B cell (primary cell): ENCODE data around the gene HLA-B. TPM values are rescaled to one million over a fixed set of nuclear protein-coding genes. Genes with fewer than 3 reads are reported as not detected.

Source experiments
- ATAC-seq: fragments of 200-7000 bp; cut with Tn5 transposase; one replicate; pipeline ENCODE4 v1.10.0; 2021; ENCODE audit warnings: low read depth, mild to moderate bottlenecking, moderate number of reproducible peaks, moderate library complexity
- CTCF ChIA-PET: fragments of 350-600 bp; sonication (Branson Sonifier 250); formaldehyde crosslinking; loops from one replicate; lab custom pipeline; 2021; ENCODE audit warnings: antibody characterized with exemption, inconsistent platforms; lab: Charles Lee
- POLR2A ChIA-PET: fragments of 350-600 bp; sonication (Branson Sonifier 250); formaldehyde crosslinking; loops from one replicate; lab custom pipeline; 2021; ENCODE audit warnings: antibody characterized with exemption; lab: Charles Lee
- DNase-seq: peaks from one replicate; pipeline ENCODE4 v3.0.0; 2013
- H2AFZ ChIP-seq: 2 replicates; pipeline ENCODE4 v1.6.1; 2012; ENCODE audit warnings: mild to moderate bottlenecking, low read depth, low read length; ENCODE audit not compliant: insufficient read depth, poor library complexity, severe bottlenecking
- H3K27ac ChIP-seq, 2 donors: 1 replicate in 1 of 2; 2 replicates in 1 of 2; pipeline ENCODE4 v1.5.1; 2012 to 2013; ENCODE audit warnings: low read length in 2 of 2, mild to moderate bottlenecking in 2 of 2, moderate library complexity in 1 of 2
- H3K27me3 ChIP-seq, 4 experiments: fragments of 200-600 bp in 1 of 4; sonication (generic) in 1 of 4; replicated peaks in 1 of 4; 1 replicate in 2 of 4; 2 replicates in 2 of 4; pipeline versions ENCODE4 v1.6.1 to v1.7.0; 2013 to 2016; ENCODE audit warnings: low read length in 3 of 4, mild to moderate bottlenecking in 2 of 4, mixed read lengths in 1 of 4, moderate library complexity in 1 of 4; ENCODE audit not compliant: insufficient read depth in 4 of 4, control insufficient read depth in 3 of 4; ENCODE audit errors: control extremely low read depth in 1 of 4
- H3K36me3 ChIP-seq, 2 experiments: replicated peaks in 1 of 2; 1 replicate in 1 of 2; 2 replicates in 1 of 2; pipeline versions ENCODE4 v1.6.1 to v1.7.1; 2013; ENCODE audit warnings: low read length in 1 of 2; ENCODE audit not compliant: insufficient read depth in 2 of 2, control insufficient read depth in 1 of 2; ENCODE audit errors: control extremely low read depth in 1 of 2, extremely low read depth in 1 of 2
- H3K4me1 ChIP-seq, 2 donors: fragments of 200-600 bp in 1 of 2; sonication (generic) in 1 of 2; 1 replicate in 1 of 2; 2 replicates in 1 of 2; pipeline versions ENCODE4 v1.5.1 to v1.6.1; 2013 to 2017; ENCODE audit warnings: low read length in 2 of 2; ENCODE audit not compliant: control insufficient read depth in 2 of 2, insufficient read depth in 2 of 2
- H3K4me2 ChIP-seq: replicated peaks from 2 replicates; pipeline ENCODE3; 2012; ENCODE audit warnings: mild to moderate bottlenecking, low read depth, low read length; ENCODE audit not compliant: poor library complexity, severe bottlenecking
- H3K4me3 ChIP-seq, 5 experiments: fragments of 200-600 bp in 1 of 5; sonication (generic) in 1 of 5; 1 replicate in 3 of 5; 2 replicates in 2 of 5; pipeline versions ENCODE4 v1.5.1 to v1.7.0; 2011 to 2016; ENCODE audit warnings: low read length in 4 of 5, mild to moderate bottlenecking in 4 of 5, low read depth in 2 of 5, control low read depth in 1 of 5, moderate library complexity in 1 of 5; ENCODE audit not compliant: insufficient read depth in 1 of 5; ENCODE audit errors: control extremely low read depth in 1 of 5, extremely low read depth in 1 of 5
- H3K79me2 ChIP-seq: fragments of 200-600 bp; sonication (generic); one replicate; pipeline ENCODE4 v1.6.0; 2016; ENCODE audit warnings: low read length; ENCODE audit not compliant: control insufficient read depth, insufficient read depth
- H3K9ac ChIP-seq: fragments of 200-600 bp; sonication (generic); 2 replicates; pipeline ENCODE4 v1.6.1; 2017; ENCODE audit warnings: mild to moderate bottlenecking, low read length, moderate library complexity
- H3K9me3 ChIP-seq, 3 donors: one replicate each; pipeline versions ENCODE4 v1.6.1 to v1.7.1; 2013; ENCODE audit warnings: low read length in 2 of 3; ENCODE audit not compliant: control insufficient read depth in 2 of 3, insufficient read depth in 1 of 3; ENCODE audit errors: control extremely low read depth in 1 of 3
- H4K20me1 ChIP-seq: 2 replicates; pipeline ENCODE4 v1.6.0; 2012; ENCODE audit warnings: mild to moderate bottlenecking, low read length; ENCODE audit not compliant: insufficient read depth, control insufficient read depth, poor library complexity, severe bottlenecking
- H3K27ac Mint-ChIP-seq: one replicate; pipeline ENCODE4 v1.8.0; 2021; ENCODE audit warnings: mixed read lengths
- H3K27me3 Mint-ChIP-seq: one replicate; pipeline ENCODE4 v1.8.0; 2021; ENCODE audit warnings: mixed read lengths
- H3K4me1 Mint-ChIP-seq: one replicate; pipeline ENCODE4 v1.8.0; 2021; ENCODE audit warnings: mixed read lengths
- H3K4me3 Mint-ChIP-seq: one replicate; pipeline ENCODE4 v1.8.0; 2021; ENCODE audit warnings: mixed read lengths
- H3K9me3 Mint-ChIP-seq: one replicate; pipeline ENCODE4 v1.8.0; 2022; ENCODE audit warnings: mixed read lengths; ENCODE audit not compliant: insufficient read depth
- EZH2 ChIP-seq: IDR thresholded peaks from 2 replicates; pipeline ENCODE4 v1.6.1; 2012; ENCODE audit warnings: borderline replicate concordance, low read depth, mild to moderate bottlenecking, moderate library complexity, low read length; ENCODE audit not compliant: insufficient read depth, poor library complexity, severe bottlenecking
- WGBS: methylation state at CpG from one replicate; pipeline ENCODE4 v1.1.5; 2013; ENCODE audit warnings: missing lambda C conversion rate; ENCODE audit not compliant: insufficient coverage; 5-methylcytosine and 5-hydroxymethylcytosine counted together
- intact Hi-C: fragments of 100-400 bp; cut with micrococcal nuclease; formaldehyde crosslinking; loops from one replicate; pipeline ENCODE4 v1.10.0; 2022
- polyA plus RNA-seq: library from polyadenylated mRNA; depleted of rRNA; stranded (reverse); fragments of >200 nt; gene quantifications from 2 replicates; pipeline ENCODE4 v1.2.3, GENCODE V29; 2012
- total RNA-seq, 2 donors: library from RNA; stranded (reverse); fragments of 120-200 nt in 1 of 2; gene quantifications; 1 replicate in 1 of 2; 2 replicates in 1 of 2; pipeline versions ENCODE4 v1.2.3 to v1.2.4, GENCODE V29; 2013 to 2022
- TF ChIP-seq, protein P1 (sequence below): fragments of 200-600 bp; IDR thresholded peaks from one replicate; pipeline ENCODE4 v1.8.0; 2022; ENCODE audit warnings: antibody characterized with exemption, mild to moderate bottlenecking

Gene HLA-B
- total and polyA plus RNA-seq, 2 donors (not counting 1 experiment from before 2014, with no cell fraction given) = 4,028 to 7,345 TPM

DNA sequence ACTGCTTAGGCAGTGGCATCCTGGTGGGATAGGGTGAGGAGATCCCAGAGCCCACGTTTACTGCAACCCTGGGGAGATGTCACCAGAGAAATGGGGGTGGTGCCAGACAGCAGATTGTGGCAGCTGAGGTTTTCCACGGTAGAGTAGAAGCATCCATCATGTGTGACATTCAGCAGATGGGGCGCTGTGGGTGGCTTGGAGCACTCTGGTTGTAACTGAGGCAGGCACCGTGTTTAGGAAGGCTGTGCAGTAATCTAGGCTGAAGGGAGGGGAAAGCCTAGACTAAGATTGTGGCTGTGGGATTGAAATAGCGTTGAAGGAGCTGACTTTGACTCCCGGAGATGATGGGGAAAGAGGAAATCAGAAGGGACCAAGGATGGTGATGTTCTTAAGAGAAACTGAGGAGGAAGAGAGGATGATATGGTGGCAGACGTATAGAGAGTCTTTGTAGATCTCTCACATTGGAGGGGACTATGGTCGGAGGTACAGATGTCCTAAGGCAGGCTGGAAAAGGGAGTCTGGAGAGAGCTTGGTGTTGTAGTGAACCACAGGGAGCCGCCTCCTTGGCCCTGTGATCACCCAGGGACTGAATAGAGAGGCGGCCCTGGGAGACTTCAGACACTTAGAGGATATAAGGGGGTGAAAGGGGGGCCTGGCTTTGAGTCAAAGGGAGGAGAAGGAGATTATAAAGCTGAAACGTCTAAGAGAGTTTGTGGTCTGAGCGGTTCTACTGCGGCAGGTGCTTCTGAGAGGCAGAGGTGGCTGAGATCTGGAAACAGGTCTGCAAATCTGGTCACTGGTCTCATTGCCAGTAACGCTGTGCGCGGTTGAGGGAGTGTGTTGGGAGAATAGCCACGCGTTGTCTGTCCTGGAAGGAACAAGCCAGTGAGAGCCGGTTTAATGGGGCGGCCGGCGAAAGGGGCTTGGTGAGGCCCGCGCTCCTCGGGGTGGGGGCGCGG, 45.6 kb upstream of the HLA-B start:
- ATAC-seq = peak; percentile 9
- H3K36me3 ChIP-seq = no peaks in the 10 kb centered on the region
- no peak for TF ChIP-seq EZH2
- TF ChIP-seq, protein P1, sequence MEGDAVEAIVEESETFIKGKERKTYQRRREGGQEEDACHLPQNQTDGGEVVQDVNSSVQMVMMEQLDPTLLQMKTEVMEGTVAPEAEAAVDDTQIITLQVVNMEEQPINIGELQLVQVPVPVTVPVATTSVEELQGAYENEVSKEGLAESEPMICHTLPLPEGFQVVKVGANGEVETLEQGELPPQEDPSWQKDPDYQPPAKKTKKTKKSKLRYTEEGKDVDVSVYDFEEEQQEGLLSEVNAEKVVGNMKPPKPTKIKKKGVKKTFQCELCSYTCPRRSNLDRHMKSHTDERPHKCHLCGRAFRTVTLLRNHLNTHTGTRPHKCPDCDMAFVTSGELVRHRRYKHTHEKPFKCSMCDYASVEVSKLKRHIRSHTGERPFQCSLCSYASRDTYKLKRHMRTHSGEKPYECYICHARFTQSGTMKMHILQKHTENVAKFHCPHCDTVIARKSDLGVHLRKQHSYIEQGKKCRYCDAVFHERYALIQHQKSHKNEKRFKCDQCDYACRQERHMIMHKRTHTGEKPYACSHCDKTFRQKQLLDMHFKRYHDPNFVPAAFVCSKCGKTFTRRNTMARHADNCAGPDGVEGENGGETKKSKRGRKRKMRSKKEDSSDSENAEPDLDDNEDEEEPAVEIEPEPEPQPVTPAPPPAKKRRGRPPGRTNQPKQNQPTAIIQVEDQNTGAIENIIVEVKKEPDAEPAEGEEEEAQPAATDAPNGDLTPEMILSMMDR = no peak

More for the DNA sequence above, 45.6 kb upstream of the HLA-B start:
- DNase-seq = peak; percentile 73
- H3K9me3 Mint-ChIP-seq = no peaks in the 10 kb centered on the region
- H2AFZ ChIP-seq = peak overlapping the region; percentile 83
- H3K4me1 Mint-ChIP-seq = peaks cover 61% of the 10 kb centered on the region
- no peaks in the 10 kb centered on the region for H3K27me3 ChIP-seq
- POLR2A ChIA-PET = interaction anchor here (1.4 kb wide), 1 partner anchor 18 kb away, joined by 4 read pairs; no protein-coding TSS in a partner anchor
- peak overlapping the region; percentile 73 for H3K9ac ChIP-seq
- H3K4me3 Mint-ChIP-seq = peak overlapping the region; percentile 90
- H3K27ac Mint-ChIP-seq = peak overlapping the region; percentile 75
- CTCF ChIA-PET = interaction anchor here (1.1 to 5.4 kb wide), 4 partner anchors 20 to 216 kb away, joined by 3 to 42 read pairs (median 9); no protein-coding TSS in a partner anchor
- intact Hi-C loops = loop anchor here (2.0 to 5.0 kb wide), 3 partner anchors 20 to 555 kb away; partner anchors contain the start of genes HLA-B, NELFE and SKIC2
- H3K27ac ChIP-seq = peak overlapping the region in 1 of 2 donors; percentile 82
- no peaks in the 10 kb centered on the region for H3K27me3 Mint-ChIP-seq
- H4K20me1 ChIP-seq = peaks cover 27% of the 10 kb centered on the region
- peaks cover 73% of the 10 kb centered on the region for H3K79me2 ChIP-seq
- H3K9me3 ChIP-seq = no peaks in the 10 kb centered on the region
- WGBS = 4% methylated on average over 27 of the region's 27 CpGs
- peak overlapping the region; percentile 94 for H3K4me2 ChIP-seq
- peak overlapping the region; percentile 11 to 72 (median 64) for H3K4me3 ChIP-seq
- H3K4me1 ChIP-seq = peaks cover 30 to 44% of the 10 kb centered on the region in 2 donors
